Hepatocyte (in vitro differentiated cells): ENCODE data around the gene CLCF1.

ENCODE experiments used
- EZH2 ChIP-seq: fragments of 200-600 bp; sonication (generic); IDR thresholded peaks from 2 replicates; pipeline ENCODE4 v1.6.1; 2016; ENCODE audit warnings: antibody characterized with exemption, mild to moderate bottlenecking, borderline replicate concordance
- EZH2phosphoT487 ChIP-seq: fragments of 200-600 bp; sonication (generic); IDR thresholded peaks from one replicate; pipeline ENCODE4 v1.6.1; 2018; ENCODE audit warnings: antibody characterized with exemption, mild to moderate bottlenecking, low read depth, moderate library complexity; ENCODE audit not compliant: unreplicated experiment, severe bottlenecking
- TF ChIP-seq, protein P1 (sequence below): fragments of 200-600 bp; sonication (generic); IDR thresholded peaks from 2 replicates; pipeline ENCODE4 v1.5.1; 2016; ENCODE audit warnings: antibody characterized with exemption, mild to moderate bottlenecking; ENCODE audit not compliant: poor library complexity

DNA sequence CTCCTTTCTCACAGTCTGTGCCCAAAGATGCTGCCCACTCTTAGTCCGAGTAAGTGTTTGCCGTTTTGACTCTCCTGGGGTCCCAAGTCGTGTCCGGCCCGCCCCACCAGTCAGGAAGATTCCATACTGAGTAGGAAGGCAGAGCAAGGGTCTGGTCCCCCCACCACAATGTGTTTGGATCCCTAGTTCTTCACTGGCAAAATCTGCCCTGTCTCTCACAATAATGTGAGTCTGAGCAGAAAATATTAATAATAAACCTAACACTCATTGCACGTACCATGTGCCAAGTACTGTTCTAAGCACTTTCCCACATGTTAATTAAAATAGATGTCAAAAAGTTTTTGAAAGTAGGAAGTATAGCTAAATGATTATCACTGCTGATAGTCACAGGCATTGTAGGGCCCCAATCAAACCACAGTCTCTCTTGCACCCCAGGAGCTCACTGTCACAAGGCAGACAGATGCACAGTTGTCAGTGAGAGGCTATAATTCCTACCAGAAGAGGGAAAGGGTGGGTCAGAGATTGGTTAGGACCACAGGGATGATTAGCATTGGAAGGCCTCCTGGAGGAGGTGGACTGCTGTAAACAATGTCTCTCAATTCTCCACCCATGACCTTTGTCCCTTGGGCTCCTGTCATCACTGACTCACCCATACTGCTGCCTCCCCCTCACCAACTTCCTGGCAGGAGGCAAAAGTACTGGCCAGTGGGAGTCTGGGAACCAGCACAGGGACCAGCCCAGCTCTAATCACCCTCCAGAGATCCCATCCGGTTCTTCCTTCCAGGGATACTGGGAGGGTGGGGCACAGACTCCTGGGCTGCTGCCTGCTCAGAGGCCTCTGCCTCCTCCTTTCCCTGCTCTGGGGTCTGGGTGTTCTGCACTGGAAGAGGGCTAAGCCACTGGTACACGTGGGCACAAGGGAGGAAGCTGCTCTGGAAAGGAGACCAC is 19.0 kb downstream of the CLCF1 start:
- TF ChIP-seq, protein P1, sequence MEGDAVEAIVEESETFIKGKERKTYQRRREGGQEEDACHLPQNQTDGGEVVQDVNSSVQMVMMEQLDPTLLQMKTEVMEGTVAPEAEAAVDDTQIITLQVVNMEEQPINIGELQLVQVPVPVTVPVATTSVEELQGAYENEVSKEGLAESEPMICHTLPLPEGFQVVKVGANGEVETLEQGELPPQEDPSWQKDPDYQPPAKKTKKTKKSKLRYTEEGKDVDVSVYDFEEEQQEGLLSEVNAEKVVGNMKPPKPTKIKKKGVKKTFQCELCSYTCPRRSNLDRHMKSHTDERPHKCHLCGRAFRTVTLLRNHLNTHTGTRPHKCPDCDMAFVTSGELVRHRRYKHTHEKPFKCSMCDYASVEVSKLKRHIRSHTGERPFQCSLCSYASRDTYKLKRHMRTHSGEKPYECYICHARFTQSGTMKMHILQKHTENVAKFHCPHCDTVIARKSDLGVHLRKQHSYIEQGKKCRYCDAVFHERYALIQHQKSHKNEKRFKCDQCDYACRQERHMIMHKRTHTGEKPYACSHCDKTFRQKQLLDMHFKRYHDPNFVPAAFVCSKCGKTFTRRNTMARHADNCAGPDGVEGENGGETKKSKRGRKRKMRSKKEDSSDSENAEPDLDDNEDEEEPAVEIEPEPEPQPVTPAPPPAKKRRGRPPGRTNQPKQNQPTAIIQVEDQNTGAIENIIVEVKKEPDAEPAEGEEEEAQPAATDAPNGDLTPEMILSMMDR: no peak
- TF ChIP-seq EZH2phosphoT487 (no peak), EZH2 (no peak)
